Right renal cortex interstitium (tissue), 3 donors: Measurements from ENCODE around the gene CD200R1. TPM values are rescaled to one million over a fixed set of nuclear protein-coding genes. Genes with fewer than 3 reads are reported as not detected.

Source experiments
- DNase-seq, 3 donors: peaks; one replicate each; pipeline ENCODE4 v3.0.0-alpha.2; 2013; ENCODE audit warnings: low read depth in 3 of 3, low spot score in 2 of 3
- polyA plus RNA-seq, 3 donors: library from polyadenylated mRNA; unstranded; fragments of 120-200 nt; gene quantifications; one replicate each; pipeline ENCODE4 v1.2.1, GENCODE V29; 2013; ENCODE audit not compliant: insufficient read length in 3 of 3

Gene CD200R1, protein sequence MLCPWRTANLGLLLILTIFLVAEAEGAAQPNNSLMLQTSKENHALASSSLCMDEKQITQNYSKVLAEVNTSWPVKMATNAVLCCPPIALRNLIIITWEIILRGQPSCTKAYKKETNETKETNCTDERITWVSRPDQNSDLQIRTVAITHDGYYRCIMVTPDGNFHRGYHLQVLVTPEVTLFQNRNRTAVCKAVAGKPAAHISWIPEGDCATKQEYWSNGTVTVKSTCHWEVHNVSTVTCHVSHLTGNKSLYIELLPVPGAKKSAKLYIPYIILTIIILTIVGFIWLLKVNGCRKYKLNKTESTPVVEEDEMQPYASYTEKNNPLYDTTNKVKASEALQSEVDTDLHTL
- polyA plus RNA-seq = 1 to 10 TPM in 2 of 3 donors, under 1 TPM in 1; 0.90 to 1.3 (median 1.2) TPM

DNA sequence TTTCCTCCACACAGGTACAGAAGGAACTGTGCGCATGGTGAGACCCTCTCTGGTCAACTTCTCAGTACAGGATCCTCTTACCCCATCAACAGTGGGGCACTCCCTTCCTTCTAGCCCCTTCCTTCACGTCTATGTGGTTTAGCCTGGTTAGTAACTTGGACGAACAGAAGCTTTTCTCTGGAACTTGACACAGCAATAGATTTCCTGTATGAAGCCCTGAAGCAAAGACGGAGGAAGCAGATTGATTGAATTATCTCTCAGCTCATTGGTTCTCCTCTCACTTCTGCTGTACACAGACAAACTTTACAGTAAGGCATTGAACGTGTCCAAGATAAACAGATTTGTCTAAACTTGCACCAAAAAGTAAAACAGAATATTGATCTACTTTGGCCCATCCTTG is at the start of gene CD200R1:
CD200R1 (minus strand) TSS at position 210 of the 400 bp plus-strand sequence. CDS start 246 bp downstream, outside the sequence.
- no peak for DNase-seq

DNA sequence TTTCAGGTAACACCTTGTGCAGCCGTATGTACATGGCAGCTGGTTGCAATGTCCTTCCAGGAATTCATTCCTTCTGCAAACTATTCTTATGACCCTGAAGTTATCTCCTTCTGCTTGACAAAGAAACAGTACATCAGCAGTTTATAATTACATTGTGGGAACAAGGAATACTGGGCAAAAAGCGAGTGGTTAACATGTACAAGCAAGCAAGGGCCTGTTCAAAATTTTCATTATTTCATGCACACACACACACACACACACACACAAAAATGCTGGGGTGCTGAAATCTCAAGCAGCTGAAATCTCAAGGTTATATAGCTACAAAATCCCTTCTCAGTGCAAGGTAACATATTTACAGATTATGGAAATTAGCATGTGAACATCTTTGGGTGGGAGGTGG is 46.6 kb upstream of the CD200R1 start:
- DNase-seq = no peak

DNA sequence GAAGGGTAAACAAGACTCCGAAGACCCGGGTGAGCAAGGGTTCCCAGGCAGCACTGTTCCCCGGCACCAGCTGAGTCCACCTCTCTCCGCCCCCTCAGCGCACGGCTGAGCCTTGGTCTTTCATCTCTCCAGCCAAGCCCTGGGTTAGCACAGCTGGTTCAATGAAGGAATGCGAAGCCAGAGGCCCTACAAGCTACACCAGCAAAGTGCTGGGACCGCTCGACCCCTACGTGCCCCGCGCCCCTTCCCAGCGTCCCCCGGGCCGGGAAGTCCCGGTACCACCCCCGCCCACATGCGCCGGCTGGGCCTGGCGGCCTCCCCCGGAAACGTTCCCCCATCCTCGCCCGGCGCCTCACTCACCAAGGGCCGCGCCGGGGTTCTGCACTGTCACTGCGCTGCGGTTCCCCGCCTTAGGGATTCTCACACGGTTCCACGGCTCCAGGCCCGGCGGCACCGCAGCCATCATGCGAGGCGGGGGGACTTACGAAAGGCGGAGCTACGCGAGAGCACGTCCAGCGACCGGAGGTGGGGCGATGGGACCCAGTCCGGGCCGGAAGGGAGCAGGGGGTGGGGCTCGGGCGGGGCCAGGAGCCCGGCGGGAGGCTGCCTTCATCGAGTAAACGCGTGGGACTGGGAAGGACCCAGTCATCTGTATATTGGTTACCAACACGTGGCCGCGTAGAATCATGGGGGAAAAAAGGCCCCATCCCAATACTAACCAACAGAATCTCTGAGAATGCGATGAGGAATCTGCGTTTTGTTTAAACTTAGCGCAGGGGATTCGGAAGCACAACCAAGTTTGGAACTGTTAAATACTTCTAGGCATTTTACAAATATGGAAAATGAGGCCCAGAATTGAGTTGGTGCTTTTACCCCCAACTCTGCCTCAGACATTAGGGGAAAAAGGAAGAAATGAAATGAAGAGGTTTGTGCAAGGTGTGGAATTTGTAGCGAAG is 44.6 kb upstream of the CD200R1 start:
- DNase-seq = peak; percentile 74 to 90 (median 79)

DNA sequence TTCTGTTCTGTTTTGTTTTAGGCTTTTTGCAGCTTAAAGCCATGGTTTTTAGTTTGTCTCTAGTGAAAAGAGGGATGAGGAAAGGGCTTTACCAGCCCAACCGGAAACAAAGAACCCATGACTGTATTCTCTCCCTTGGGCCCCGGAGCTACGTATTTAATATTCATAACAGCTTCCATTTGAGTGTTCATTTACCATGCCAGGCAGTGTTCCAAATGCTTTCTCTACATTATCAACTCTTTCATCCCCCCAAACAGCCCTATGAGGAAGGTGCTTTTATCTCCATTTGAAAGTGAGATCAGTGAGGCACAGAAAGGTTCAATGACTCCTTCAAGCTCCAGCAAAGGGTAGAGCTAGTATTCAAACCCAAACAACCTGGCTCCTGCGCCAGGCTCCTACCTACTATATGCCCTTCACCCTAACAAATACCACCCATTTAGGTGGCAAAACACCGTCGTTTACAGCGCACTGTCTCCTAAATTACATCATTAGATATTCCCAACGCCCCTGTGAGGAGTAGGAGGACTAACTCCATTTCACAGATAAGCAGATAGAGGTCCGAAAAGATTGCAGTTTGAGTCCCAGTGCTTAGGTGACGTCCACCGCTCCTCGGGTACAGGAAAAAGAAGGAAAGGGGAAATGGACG is 43.8 kb upstream of the CD200R1 start:
- peak in 1 of 3 donors; percentile 36 for DNase-seq

DNA sequence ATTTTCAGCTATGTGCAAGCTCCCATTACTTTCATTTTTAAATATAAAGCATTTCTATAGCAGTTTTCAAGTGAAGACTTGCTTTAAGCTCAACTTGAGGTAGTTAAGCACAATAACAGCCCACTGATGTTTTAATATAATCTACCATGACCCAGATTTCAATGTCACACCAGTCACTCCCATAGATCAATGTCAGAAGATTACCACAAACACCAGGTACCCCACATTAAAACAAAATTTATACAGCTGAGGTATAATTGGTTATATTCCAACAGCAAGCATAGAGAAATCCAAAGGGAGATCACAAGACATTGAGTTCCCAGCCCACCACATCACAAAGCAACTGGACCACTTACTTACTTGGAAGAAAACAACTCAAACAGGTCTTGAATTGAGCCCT is 38.7 kb upstream of the CD200R1 start:
- DNase-seq = no peak

DNA sequence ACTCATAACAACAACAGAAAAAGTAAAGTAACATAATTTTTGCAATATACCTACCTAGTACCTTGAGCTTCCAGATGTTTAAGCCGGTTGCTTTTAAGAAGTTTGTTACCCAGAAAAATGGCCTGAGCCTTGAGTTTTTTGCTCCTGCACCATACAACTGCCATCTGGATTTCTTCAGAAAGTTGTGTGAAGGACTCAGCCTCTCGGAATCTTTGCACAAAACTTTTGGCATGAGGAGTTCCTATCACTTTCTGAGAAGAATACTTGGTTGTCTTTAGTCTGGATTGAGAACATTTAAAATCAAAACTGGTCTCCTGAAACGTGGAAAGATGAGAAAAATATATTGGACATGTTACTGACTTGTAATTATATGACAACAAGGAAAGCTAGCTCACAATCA is 33.2 kb upstream of the CD200R1 start:
- DNase-seq = no peak

DNA sequence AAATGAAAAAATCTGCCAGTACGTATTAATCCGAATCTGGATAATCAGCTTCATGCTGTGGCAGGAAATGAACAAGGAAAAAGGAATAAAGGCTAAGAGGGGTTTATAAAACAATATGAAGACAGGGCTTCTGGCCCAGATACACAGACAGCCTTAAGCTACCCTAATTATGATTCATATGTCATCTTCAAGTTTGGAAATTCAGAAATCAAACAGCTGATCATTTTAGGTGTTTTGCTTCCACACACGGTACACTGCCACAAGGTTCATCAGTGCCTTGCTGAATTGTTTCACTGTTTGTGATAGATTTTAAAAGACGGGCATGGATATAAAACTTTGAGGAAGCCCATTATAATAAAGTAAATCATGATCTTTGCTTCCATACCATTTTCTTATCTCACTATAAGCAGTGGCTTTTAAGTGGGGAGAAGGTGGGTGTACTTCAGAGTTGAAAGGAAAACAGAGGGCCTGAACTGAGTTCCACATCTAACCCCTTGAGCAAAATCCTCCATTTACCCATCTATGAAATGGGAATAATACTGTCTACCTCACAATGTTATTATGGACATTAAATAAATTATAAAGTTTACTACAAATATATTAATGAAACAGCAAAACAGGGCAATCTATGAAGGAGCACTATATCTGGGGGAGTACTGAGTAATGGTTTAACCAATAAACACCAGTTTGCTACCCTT is 31.6 kb upstream of the CD200R1 start:
- DNase-seq = no peak

DNA sequence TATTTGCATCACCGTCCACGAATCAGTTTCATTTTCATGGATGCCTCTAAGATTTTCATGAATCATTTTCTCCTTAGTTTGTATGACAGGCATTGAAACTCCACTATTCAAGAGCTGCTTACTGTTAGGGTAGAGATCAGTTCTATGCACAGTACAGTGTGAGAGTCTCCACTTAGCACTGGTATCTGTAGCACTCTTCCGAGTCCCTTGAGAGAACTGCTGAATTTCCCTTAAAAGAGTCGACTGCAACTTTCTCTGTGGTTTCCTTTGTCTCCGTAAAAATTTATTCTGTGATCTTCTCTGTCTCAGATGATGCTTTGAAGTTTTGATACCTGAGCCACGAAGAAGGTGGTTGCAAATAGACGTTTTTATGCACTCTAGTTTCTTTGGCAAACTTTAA is 30.7 kb upstream of the CD200R1 start:
- DNase-seq = no peak

DNA sequence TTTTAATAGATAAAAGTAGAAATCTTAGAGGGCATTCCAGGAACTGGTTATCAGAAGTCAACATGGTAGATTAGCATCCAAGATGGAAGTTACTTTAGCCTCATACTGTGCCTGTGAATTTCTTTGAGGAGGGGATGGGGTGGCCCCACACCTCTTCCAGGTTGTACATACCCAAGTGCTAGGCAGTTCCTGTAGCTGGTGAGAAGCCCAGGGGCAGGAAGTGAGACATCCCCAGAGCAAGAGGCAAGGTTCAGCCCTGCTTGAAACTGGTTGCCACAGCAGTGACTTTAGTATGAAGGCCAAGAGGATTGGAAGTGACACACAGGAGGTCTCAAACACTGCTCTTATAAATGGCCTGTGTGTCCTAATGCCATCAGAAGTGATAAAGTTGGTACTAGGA is 27.8 kb upstream of the CD200R1 start:
- DNase-seq = no peak

DNA sequence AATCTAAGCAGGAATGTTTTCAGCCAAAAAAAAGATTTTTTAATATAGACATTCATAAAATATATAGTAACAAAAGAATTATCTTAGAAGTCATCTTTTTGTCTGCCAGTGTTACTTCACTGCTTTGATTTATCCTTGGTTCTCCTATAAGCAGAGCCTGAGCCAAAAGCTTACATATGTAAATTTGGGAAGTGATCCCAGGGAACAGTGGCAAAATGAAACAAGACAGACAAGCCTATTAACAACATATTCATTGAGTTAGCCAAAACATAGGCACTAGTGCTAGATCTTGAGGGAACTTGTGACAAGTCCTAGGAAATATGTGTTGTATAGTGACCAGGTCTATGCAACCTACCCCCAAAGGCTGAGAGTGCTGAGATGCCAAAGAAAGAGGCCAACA is 27.1 kb upstream of the CD200R1 start:
- DNase-seq = no peak

DNA sequence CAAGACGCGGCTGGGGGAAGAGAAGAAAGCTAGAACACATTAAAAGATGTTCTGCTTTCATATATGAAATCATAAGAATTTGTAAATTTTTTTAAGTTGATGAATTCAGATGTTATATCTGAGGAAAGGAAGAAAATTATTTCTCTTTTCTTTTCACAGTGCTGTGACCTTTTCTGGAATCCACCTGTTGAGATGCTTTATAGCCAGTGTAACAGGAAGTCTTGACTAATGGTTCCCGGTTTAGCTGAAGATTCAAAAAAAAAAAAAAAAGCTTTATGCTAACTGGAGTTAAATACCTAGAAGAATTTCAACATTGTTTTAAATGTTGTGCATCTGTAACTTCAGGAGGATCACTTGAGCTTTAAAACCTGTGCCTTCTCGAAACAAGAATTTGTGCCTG is 25.8 kb upstream of the CD200R1 start:
- no peak for DNase-seq

DNA sequence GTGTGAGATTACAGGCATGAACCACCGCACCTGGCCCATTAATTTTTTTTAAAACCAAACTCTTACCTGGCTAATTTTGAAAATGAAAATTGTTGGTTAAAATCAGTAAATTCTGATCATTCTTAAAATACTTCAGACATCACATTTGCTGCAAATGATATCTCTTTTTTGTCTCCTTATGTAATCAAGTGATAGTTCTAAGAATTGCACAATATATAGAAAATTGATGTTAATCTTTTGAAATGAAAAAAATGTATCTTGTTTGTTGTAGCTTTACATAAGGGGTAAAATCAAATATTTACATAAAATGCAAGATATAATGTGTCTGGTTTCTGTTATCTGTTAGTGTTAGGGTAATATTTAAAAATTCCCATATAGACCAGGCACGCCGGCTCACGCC is 20.9 kb upstream of the CD200R1 start:
- no peak for DNase-seq

DNA sequence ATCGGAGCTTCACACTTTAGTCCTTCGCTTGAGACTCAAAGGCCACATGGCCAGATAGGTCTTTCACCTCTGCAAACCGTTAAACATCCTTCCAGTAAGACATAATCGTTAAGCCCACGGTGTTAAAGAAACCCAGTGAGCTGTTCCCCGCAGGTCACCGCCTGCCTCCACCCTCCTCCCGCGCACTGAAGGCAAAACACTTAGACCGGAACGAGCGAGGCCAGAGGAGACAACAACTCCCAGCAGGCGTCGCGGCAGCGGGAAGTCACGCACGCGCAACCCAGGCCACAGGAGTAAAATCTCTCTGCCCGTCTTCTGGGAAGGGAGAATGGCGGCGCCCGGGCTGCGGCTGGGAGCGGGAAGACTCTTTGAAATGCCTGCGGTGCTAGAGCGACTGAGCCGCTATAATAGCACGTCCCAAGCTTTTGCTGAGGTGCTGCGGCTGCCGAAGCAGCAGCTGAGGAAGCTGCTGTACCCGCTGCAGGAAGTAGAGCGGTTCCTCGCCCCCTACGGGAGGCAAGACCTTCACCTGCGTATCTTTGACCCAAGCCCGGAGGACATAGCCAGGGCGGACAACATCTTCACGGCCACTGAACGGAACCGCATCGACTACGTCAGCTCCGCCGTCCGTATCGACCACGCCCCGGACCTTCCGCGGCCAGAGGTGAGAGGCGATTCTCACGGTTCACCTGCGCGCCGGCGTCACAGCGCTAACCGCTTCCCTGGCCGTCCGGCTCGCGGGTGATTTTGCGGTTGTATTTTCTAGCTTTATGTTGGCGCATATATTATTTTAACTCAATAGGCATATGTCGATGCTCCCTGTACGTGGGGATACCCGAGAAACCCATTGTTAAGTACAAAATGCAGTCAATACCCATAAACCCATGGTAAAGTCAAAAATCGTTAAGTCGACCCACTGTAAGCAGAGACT is 16.0 kb upstream of the CD200R1 start, which contains the start of gene GTPBP8:
GTPBP8 (plus strand) TSS at position 313 of the 931 bp plus-strand sequence; CDS start at position 329, 16 bp downstream.
- DNase-seq = peak; percentile 71 to 87 (median 84)

DNA sequence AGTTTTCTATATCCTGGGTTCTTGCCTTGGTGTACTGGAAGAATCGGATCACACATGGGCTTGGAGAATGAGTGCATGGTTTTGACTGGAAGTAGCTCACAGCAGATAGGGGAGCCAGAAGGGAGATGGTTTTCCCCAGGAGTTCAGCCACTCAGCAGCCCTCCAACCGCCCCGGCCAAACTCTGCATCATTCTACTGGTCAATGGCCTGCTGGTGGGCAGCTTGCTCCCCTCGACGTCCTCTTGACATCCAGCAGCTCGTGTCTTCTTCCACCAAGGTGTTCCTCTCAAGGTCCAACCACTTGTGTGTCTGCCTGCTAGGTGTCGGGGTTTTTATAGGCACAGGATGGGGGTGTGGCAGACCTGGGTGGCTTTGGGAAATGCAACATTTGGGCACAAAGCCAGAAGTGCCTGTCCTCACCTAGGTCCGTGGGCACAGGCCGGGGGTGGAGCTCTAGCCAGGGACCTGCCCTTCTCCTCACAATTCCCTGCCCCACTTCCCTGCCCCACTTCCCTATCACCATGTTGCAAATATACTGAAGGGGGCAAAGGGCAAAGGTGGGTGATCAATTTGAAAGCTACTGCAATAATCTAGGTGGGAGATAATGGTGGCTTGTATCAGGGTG is 12.9 kb upstream of the CD200R1 start:
- DNase-seq = no peak

DNA sequence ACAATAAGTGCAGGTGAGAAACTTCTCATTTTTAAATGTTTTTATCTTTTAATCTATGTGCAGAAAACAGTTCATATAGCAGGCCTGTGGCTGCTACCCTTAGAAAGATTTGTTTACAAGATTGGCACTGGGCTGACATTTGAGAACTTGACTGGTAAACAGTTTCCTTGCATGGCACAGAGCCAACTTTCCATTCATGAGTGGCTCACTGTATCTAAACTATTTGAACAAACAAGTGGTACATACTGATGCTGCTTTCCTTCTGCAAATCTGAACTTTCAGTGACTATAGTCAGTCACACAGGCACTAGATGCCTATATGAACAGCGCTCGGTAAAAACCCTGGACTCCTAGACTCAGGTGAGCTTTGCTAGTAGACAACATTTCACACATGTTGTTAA is 9.6 kb upstream of the CD200R1 start:
- DNase-seq = peak in 1 of 3 donors; percentile 18

DNA sequence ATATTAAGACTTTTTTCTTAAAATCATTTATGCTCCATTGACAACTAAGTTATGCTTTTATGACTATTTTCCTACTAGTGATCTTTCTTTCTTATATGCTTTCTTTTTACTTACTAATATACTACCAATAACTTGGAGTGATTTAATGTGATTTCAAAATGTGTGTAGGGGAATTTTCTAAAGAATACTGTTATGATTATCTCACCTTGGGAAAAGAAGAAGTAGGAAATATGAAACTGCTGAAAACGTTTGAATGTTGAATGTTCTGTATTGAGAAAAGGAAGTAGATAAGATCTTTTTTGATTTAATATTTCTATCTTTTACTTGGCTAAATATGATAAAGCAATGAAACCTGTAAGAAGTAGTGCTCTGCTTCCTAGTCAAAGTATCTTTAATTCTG is 7.8 kb upstream of the CD200R1 start:
- DNase-seq = no peak

DNA sequence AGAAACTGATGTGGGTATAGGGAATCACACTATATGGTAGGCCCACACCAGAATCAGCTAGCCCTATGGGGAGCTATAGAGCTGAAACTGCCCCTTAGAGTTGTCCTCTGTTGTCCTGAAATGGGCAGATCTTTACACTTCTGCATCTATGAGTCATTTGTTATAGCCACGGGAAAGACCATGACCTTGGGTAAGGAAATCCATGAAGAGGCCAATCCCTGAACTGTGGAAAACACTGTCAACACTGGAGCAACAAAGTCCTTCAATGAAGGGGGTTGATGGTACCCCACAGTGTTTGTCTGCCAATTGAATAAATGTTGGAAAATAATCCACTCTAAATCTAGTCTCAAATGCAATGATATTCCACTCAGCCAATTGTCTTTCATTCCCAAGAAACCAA is 5.2 kb upstream of the CD200R1 start:
- no peak for DNase-seq

DNA sequence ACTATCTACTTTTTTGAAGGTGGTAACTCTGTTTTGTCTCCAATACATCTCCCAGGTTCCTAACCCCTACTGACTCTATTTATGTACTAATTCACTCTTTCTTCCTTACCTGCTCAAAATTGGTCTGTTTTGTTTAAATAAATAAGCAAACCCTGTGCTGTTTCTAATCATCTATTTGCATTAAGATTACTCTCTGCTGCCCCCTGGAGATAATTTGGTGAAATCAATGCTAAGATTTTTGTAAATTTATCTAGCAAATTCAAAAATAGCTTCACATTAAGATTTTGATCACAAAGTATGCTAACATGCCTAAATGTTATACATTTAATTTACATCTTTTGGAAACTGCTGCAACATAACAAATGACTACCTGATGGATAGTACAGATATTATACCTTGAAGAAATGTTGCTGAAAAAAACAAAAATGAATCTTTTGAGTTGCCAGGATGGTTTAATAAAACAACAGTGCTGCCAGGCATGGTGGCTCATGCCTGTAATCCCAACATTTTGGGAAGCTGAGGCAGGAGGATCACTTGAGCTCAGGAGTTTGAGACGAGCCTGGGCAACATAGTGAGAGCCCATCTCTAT is 4.4 kb upstream of the CD200R1 start:
- peak in 2 of 3 donors; percentile 31 to 43 for DNase-seq
